Kasumi-1 (cell line): Measurements from ENCODE around the gene RAB11B.
"Not testable (repeated sequence)": the region's sequence is repeated elsewhere in the genome, so short reads cannot be mapped to it uniquely, and the experiment has no call there.

ENCODE experiments used
- DNase-seq, 2 experiments: peaks; one replicate each; lab custom pipeline; 2025; lab: John Stamatoyannopoulos, UW

The RAB11B gene

DNA sequence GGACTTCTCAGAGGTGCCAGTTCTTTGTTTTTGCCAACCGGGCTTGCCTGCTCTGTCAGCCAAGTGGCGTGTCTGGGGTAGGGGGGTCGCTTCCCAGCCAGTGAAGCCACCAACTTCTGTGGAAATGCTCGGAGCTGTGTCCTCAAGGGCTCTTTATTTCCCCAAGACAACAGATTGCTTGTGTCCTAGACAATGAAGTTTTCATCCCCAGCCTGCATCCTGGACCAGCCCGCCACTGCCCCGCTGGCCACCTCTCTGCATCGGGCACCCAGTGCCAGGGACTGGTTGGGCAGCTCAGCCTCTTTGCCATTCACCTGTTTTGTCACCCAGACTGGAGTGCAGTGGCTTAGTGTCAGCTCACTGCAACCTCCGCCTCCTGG is 3.7 kb downstream of the RAB11B start:
- DNase-seq, result no peak

GRCh38 chr19:8395621-8396082 is 5.5 kb downstream of the RAB11B start:
- DNase-seq, result no peak

DNA sequence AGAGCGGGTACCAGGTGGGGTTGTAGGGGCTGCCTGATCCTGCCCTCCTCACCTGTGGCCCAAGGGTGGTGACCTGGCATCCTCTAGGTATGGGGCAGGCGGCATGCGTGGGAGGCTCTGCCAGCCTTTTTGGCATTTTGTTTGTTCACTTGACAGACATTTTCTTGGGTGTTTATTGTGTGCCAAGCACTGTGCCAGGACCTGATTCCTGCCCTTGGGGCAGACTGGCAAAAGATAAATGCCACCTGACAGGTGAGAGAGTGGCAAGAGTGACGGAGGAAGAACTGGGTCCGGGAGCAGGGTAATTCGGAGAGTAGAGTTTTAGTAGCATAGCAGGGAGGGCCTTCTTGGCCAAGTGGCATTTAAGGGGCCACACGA is 6.0 kb downstream of the RAB11B start:
- no peak for DNase-seq

- peak; percentile 22 to 71 for DNase-seq
These were observed 6.5 kb downstream of the RAB11B start for GRCh38 chr19:8396563-8397203.

GRCh38 chr19:8397271-8397670 is 7.1 kb downstream of the RAB11B start:
- DNase-seq, result no peak

- DNase-seq, result no peak
These were observed 7.7 kb downstream of the RAB11B start for GRCh38 chr19:8397746-8398310.

- no peak for DNase-seq
These were observed 8.2 kb downstream of the RAB11B start for GRCh38 chr19:8398311-8398771.

- no peak for DNase-seq
These were observed 9.6 kb downstream of the RAB11B start for GRCh38 chr19:8399681-8400188.

GRCh38 chr19:8401981-8402411 is 11.8 kb downstream of the RAB11B start:
- no peak for DNase-seq

DNA sequence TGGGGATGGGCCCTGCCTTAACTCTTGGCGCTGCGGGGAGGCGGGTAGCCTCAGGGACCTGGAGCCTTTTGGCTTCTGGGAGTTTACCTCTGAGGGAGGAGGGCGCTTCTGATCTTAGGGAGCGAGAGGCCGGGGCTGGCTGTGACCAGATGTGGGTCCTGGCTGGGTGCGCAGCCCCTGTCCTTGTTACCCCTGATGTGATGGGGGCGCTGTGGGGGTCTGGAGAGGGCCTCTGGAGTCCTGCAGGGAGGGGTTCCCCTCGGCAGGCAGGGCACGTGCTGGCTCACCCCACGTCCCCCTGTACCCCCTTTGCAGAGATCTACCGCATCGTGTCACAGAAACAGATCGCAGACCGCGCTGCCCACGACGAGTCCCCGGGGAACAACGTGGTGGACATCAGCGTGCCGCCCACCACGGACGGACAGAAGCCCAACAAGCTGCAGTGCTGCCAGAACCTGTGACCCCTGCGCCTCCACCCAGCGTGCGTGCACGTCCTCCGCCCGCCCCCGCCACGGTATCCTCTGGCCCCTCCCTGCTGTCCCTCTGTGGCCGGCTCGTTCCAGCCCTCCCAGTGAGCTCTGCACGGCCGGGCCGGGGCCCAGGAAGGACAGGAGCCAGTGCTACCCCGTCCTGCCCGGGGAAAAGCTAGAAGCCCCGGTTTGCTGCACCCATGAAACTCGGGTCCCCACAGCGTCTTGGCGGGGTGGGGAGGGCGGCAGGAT is 13.1 kb downstream of the RAB11B start:
- DNase-seq, result no peak

GRCh38 chr19:8403820-8404109 is 13.6 kb downstream of the RAB11B start:
- no peak for DNase-seq

DNA sequence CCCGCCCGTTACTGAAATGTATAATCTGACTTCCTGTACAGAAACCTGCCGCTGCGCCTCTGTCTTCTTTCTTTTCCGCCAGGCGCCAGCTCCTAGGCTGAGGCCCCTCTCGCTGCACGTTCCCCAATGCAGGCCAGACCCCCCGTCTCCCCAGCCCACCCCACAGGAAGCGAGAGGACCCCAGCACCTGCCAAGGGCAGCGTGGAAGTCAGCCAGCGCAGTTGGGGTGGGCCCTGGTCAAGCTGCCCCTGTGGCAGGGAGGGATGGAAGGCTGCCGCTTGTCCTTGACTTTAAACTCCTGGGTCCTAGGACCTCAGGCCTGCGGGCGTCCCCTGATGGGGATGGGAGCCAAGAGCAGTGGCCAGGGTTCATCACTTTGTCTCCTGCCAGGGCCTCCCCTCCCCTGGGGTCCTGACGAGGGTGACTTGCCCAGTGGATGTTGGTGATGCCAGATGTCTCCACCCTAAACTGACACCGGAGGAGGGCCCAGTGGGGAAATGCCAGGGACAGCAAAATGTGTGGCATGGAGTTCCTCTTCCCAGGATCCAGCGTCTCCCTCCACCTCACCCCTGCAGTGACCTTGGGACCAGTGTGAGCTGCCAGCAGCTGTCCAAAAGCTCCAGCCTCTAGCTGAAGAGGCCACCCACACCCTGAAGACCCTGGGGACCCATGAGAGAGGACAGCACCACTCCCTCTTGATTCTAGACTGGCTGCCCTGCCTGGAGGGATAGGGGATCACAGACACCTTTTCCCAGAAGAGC is 14.4 kb downstream of the RAB11B start:
- DNase-seq, result no peak

DNA sequence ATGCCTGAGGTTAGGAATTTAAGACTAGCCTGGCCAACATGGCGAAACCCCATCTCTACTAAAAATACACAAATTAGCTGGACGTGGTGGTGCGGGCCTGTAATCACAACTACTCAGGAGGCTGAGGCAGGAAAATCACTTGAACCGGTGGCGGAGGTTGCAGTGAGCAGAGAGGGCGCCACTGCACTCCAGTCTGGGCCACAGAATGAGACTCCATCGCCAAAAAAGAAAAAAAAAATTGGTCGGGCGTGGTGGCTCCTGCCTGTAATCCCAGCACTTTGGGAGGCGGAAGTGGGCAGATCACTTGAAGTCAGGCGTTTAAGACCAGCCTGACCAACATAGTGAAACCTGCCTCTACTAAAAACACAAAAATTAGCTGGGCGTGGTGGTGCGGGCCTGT is 20.6 kb downstream of the RAB11B start:
- DNase-seq, result not testable (repeated sequence)

DNA sequence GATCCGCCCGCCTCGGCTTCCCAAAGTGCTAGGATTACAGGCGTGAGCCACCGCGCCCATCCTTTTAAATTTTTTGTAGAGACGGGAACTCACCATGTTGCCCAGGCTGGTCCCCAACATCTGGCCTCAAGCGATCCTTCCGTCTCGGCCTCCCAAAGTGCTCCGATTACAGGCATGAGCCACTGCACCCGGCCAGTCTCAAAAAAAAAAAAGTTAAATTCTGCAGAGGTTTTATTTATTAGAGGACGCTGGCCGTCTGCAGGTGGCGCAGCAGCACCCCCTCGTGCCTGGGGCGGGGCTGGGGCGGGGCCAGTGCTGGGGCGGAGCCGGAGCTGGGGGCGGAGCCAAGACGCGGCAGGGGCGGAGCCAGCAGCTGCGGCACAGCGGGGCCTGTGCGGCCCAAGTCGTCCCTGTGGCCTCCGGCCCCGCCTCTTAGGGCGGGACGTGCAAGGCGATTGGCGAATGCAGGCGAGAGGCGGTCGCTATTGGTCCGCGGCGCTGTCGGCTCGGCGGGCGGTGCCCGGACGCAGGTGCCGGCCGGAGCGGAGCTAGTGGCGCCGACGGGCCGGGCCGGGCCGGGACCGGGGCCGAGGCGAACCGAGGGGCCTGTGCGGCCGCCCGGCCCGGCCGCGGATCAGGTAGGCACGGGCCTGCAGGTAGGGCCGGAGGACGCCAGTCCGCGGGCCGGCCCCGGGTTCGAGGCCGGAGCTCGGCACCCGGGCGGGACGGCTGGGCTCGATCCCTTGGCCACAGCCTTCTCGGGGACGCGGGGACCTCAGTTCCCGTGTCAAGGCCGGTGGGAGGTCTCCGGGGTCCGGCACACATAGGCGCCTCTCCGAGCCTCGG is 22.8 kb downstream of the RAB11B start, which contains the start of gene MARCHF2:
Gene MARCHF2 (plus strand): TSS at position 523 of the 846 bp plus-strand sequence. CDS start 8,536 bp downstream, outside the sequence.
- DNase-seq, result peak; percentile 91 to 95

- no peak for DNase-seq
These were observed 23.5 kb downstream of the RAB11B start for GRCh38 chr19:8413629-8413995.

DNA sequence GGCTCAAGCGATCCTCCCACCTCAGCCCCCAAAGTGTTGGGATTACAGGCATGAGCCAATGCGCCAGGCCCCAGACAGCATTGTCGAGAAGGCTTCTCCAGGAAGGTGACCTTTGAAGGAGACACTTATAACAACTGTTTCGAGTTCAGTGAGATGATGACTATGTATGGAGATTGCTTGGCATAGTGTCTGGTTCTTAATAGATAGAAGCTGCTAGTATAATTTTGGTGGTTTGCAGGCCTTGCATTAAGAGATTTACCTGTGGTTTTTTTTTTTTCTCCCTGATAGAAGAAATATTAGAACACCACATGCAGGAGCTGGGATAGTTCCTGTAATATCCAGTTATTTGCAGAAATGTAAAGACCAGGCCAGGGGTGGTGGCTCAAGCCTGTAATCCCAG is 26.6 kb downstream of the RAB11B start:
- no peak for DNase-seq

- no peak for DNase-seq
These were observed 31.6 kb downstream of the RAB11B start for GRCh38 chr19:8421484-8422461.

GRCh38 chr19:8423817-8424223 is 33.7 kb downstream of the RAB11B start:
- peak; percentile 36 to 63 for DNase-seq

DNA sequence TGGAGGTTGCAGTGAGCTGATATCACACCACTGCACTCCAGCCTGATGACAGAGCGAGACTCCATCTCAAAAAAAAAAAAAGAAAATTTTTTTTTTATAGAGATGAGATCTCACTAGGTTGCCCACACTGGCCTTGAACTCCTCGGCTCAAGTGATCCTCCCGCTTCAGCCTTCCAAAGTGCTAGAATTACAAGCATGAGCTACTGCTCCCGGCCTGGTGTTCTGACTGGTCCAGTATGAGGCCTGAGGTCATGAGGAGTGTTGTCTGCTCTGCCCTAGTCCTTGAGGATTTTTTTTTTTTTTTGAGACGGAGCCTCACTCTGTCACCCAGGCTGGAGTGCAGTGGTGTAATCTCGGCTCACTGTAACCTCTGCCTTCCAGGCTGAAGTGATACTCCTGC is 35.2 kb downstream of the RAB11B start:
- not testable (repeated sequence) for DNase-seq

DNA sequence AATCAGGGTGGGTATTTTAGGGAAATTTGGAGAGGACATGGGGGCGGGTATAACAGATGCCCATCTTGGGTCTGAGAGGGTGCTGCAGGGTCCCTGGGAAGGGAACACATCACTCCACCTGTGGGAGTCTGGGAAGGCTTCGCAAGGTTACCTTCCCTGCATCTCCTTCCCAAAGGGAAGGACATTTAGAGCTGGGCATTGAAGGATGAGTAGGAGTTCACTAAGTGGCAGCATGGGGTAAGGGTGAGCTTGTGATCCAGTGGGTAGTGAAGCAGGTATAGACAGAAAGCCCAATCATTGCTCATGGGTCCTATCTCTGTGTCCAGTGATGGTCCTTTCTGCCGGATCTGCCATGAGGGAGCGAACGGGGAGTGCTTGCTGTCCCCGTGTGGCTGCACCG is 36.1 kb downstream of the RAB11B start:
- no peak for DNase-seq
